HUES6 (cell line): ENCODE measurements around the gene TEX51.

ENCODE experiments used
- H3K27ac ChIP-seq: 2 replicates; pipeline ENCODE4 v1.7.0; 2013; ENCODE audit warnings: low read depth, mild to moderate bottlenecking, low read length, inconsistent platforms
- H3K27me3 ChIP-seq: 2 replicates; pipeline ENCODE4 v1.6.1; 2013; ENCODE audit warnings: low read length; ENCODE audit not compliant: control insufficient read depth, insufficient read depth
- H3K36me3 ChIP-seq: 2 replicates; pipeline ENCODE4 v1.6.1; 2013; ENCODE audit warnings: low read length; ENCODE audit not compliant: control insufficient read depth, insufficient read depth
- H3K4me1 ChIP-seq: 2 replicates; pipeline ENCODE4 v1.6.1; 2013; ENCODE audit warnings: low read length; ENCODE audit not compliant: control insufficient read depth, insufficient read depth
- H3K4me3 ChIP-seq: 2 replicates; pipeline ENCODE4 v1.5.1; 2013; ENCODE audit warnings: low read depth, low read length
- H3K9ac ChIP-seq: one replicate; pipeline ENCODE4 v1.6.1; 2013; ENCODE audit warnings: mild to moderate bottlenecking, low read length
- H3K9me3 ChIP-seq: 2 replicates; pipeline ENCODE4 v1.6.1; 2013; ENCODE audit warnings: low read depth, low read length; ENCODE audit not compliant: control insufficient read depth, insufficient read depth

Gene TEX51

DNA sequence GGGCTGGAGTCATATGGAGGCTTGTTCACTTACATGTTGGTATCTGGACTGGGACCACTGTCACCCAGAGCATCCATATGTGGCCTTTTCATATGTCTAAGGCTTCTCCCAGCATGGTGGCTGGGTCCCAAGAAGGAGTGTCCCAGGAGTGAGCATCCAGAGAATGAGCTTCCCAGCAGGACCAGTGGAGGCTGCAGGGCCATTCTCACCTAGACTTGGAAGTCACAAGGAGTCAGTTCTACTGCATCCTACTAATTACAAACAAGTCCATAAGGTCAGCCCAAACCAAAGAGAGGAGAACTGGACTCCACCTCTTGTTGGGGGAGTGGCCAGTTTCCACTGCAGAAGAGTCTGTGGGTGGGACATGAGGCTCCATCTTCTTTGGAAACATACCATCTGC lies 5.1 kb upstream of the TEX51 start:
- H3K9me3 ChIP-seq = no peaks in the 10 kb centered on the region
- no peak overlapping the region for H3K4me3 ChIP-seq
- H3K9ac ChIP-seq = no peak overlapping the region
- no peaks in the 10 kb centered on the region for H3K36me3 ChIP-seq
- no peak overlapping the region for H3K27ac ChIP-seq
- H3K27me3 ChIP-seq = no peaks in the 10 kb centered on the region
- peaks cover 5% of the 10 kb centered on the region; the same call in 1 of the 2 replicates for H3K4me1 ChIP-seq

GRCh38 chr2:126894082-126894481 lies 4.6 kb upstream of the TEX51 start:
- H3K4me1 ChIP-seq = peaks cover 4% of the 10 kb centered on the region; the same call in 1 of the 2 replicates
- H3K9ac ChIP-seq = no peak overlapping the region
- H3K27ac ChIP-seq = no peak overlapping the region
- no peaks in the 10 kb centered on the region for H3K36me3 ChIP-seq
- H3K27me3 ChIP-seq = no peaks in the 10 kb centered on the region
- H3K4me3 ChIP-seq = no peak overlapping the region
- H3K9me3 ChIP-seq = no peaks in the 10 kb centered on the region

- Histone ChIP-seq H3K27ac (no peak overlapping the region), H3K9me3 (no peaks in the 10 kb centered on the region), H3K36me3 (no peaks in the 10 kb centered on the region), H3K4me1 (no peaks in the 10 kb centered on the region), H3K9ac (no peak overlapping the region), H3K27me3 (no peaks in the 10 kb centered on the region), H3K4me3 (no peak overlapping the region)
These were observed 4.0 kb upstream of the TEX51 start for GRCh38 chr2:126894585-126895182.

DNA sequence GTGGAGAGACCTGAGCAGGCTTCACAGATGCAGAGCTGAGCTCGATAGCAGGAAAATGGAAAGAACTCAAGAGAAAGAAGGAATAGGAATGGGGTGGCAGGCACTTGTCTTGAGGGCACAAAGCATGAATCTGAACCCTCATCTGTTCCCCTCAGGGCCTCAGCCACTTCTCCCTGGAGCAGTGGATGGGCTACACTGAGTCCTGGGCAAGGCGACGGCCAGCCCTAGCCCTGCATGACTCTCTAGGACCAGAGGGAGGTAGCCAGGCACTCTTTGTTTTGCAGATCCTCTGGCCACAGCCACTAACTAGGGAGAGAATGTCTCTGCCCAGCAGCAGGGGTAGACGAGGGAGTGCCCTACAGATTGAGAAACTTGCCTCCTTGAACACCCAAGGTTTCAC lies 3.4 kb upstream of the TEX51 start:
- no peak overlapping the region for H3K9ac ChIP-seq
- H3K9me3 ChIP-seq = no peaks in the 10 kb centered on the region
- no peak overlapping the region for H3K27ac ChIP-seq
- no peaks in the 10 kb centered on the region for H3K36me3 ChIP-seq
- H3K27me3 ChIP-seq = no peaks in the 10 kb centered on the region
- no peak overlapping the region for H3K4me3 ChIP-seq
- H3K4me1 ChIP-seq = no peaks in the 10 kb centered on the region

- H3K9ac ChIP-seq = no peak overlapping the region
- no peaks in the 10 kb centered on the region for H3K36me3 ChIP-seq
- H3K27ac ChIP-seq = no peak overlapping the region
- no peaks in the 10 kb centered on the region for H3K27me3 ChIP-seq
- H3K9me3 ChIP-seq = no peaks in the 10 kb centered on the region
- H3K4me3 ChIP-seq = no peak overlapping the region
- no peaks in the 10 kb centered on the region for H3K4me1 ChIP-seq
These were observed 2.2 kb upstream of the TEX51 start for GRCh38 chr2:126896471-126896870.

DNA sequence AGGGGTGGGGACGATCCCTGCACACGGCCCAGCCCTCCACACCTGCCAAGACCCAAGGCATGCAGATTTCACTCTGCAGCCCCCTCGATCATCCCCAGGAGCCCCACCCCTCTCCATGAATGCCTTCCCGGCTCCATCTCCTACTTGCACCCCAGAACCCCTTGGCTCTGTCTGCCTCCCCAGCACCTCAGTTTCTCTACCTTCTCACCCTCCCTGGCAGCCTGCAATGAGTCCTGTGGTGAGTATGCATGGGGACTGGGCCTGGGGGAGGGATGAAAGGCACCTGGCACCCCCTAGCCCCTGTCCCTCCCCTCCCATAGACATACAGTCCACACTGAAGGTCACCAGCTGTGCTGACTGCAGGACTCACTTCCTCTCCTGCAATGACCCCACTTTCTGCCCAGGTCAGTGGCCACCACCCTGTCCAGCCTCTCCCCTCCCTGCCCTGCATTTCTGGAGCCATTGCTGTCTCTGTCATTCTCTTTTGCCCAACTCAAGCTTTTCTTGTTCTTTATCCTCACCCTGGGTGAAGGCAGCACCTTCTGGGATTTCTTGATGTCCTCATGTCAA lies 1.0 kb downstream of the TEX51 start:
- no peak overlapping the region for H3K9ac ChIP-seq
- no peak overlapping the region for H3K27ac ChIP-seq
- H3K4me1 ChIP-seq = no peaks in the 10 kb centered on the region
- H3K9me3 ChIP-seq = no peaks in the 10 kb centered on the region
- H3K36me3 ChIP-seq = no peaks in the 10 kb centered on the region
- no peaks in the 10 kb centered on the region for H3K27me3 ChIP-seq
- no peak overlapping the region for H3K4me3 ChIP-seq

GRCh38 chr2:126900646-126901319 lies 2.1 kb downstream of the TEX51 start:
- H3K9ac ChIP-seq = no peak overlapping the region
- no peak overlapping the region for H3K4me3 ChIP-seq
- H3K9me3 ChIP-seq = 0 out of 2 replicates have a peak, but pooled peaks cover 6% of the 10 kb centered on the region
- H3K27ac ChIP-seq = no peak overlapping the region
- no peaks in the 10 kb centered on the region for H3K36me3 ChIP-seq
- no peaks in the 10 kb centered on the region for H3K27me3 ChIP-seq
- H3K4me1 ChIP-seq = no peaks in the 10 kb centered on the region

DNA sequence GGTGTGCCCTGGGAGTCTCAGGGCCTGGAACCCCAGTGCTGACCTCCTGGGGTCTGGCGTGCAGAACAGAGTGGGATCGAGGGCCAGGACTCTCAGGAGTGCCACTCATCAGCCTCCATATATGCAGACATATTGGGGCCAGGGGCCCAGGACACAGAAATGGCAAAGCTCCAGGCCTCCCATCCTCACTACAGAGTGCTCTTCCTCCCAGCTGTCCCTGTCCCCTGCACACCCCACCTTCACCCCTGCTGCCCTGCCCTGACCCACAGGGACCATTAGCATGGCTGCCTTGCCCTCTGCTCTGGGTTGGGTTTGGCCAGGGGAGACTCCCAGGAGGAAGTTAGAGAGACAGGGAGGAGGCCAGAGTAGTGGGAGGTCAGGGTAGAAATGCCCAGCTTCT lies 2.8 kb downstream of the TEX51 start:
- no peak overlapping the region for H3K27ac ChIP-seq

DNA sequence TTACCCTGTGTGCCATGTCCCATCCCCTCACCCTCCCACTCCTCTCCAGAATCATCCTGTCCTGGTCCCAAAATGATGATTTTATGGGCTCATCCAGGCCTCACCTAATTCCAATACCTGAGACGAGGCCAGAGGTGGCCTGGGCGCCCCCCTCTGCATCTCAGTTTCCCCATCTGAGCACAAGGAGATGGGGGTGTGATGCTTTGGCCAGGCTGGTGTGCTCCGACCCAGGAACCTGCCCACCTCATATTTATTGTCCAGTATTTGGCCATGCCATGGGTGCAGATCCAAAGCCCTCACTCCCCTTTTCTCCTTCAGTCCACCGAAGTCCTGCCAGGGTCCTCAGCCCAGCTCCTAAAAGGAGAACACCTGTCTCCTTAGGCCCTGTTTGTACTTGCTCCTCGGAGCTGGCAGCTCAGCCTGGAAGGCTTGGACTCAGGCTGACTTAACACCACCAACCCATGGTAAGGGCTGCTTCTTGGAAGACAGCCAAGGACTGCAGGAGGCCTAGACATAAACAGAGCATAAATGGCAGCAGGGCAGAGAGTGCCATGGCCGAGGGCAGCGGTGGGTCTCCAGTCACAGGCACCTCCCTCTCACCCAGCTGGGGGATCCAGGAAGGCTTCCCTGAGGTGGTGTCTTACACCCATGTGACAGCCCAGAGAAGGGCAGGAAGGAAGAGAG lies 3.6 kb downstream of the TEX51 start:
- no peaks in the 10 kb centered on the region for H3K36me3 ChIP-seq
- H3K4me1 ChIP-seq = no peaks in the 10 kb centered on the region
- H3K4me3 ChIP-seq = no peak overlapping the region
- no peaks in the 10 kb centered on the region for H3K27me3 ChIP-seq
- H3K9me3 ChIP-seq = 0 out of 2 replicates have a peak, but pooled peaks cover 6% of the 10 kb centered on the region
- no peak overlapping the region for H3K27ac ChIP-seq
- no peak overlapping the region for H3K9ac ChIP-seq

More for the DNA sequence above, 2.8 kb downstream of the TEX51 start:
- Histone ChIP-seq H3K36me3 (no peaks in the 10 kb centered on the region), H3K9ac (no peak overlapping the region), H3K4me3 (no peak overlapping the region), H3K4me1 (no peaks in the 10 kb centered on the region), H3K27me3 (no peaks in the 10 kb centered on the region), H3K9me3 (0 out of 2 replicates have a peak, but pooled peaks cover 6% of the 10 kb centered on the region)

DNA sequence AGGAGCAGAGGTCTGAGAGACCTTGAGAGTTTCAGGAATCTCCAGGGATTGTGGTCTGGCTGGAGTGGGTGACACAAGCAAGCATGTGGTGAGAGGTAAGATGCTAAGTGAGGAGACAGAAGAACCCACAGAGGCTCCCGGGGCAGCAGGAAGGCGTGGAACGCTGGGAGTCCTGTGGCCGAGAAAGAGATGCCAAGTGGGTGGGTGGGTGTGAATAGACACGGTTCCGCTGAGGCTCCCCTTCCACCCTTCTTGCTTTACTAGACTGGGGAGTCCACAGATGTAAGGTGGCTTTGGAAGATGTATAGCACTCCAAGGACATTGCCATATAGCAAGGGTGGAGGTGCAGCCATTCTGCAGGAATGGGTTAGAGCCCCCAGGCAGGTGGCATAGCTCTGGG lies 4.2 kb downstream of the TEX51 start:
- Histone ChIP-seq H3K27ac (no peak overlapping the region), H3K9ac (no peak overlapping the region), H3K9me3 (0 out of 2 replicates have a peak, but pooled peaks cover 6% of the 10 kb centered on the region), H3K27me3 (no peaks in the 10 kb centered on the region), H3K36me3 (no peaks in the 10 kb centered on the region), H3K4me1 (no peaks in the 10 kb centered on the region), H3K4me3 (no peak overlapping the region)

- Histone ChIP-seq H3K27me3 (no peaks in the 10 kb centered on the region), H3K9ac (no peak overlapping the region), H3K9me3 (0 out of 2 replicates have a peak, but pooled peaks cover 6% of the 10 kb centered on the region), H3K36me3 (no peaks in the 10 kb centered on the region), H3K4me3 (no peak overlapping the region), H3K4me1 (peaks cover 9% of the 10 kb centered on the region; the same call in 1 of the 2 replicates), H3K27ac (no peak overlapping the region)
These were observed 7.3 kb downstream of the TEX51 start for GRCh38 chr2:126905991-126906390.
